ENCODE results near the gene RPL38.

GRCh38 chr17:74211912-74212208 is 8.4 kb downstream of the RPL38 start:
- TF ChIP-seq CTCF (IDR thresholded peaks at IDR 0.05) (no peak), ZFX (IDR thresholded peaks at IDR 0.05; ENCODE audit: borderline replicate concordance) (no peak)

Data from 22Rv1 (cell line).